HG02870 (cell line): ENCODE results near the gene NKAIN4.

Experiments
- ATAC-seq: cut with Tn5 transposase; IDR thresholded peaks from one replicate; pipeline ENCODE4 v1.9.1; 2021; ENCODE audit warnings: mild to moderate bottlenecking, moderate library complexity; ENCODE audit not compliant: unreplicated experiment

Gene NKAIN4

GRCh38 chr20:63254232-63254605, at the start of gene NKAIN4:
NKAIN4 (minus strand) TSS chr20:63254463; CDS start chr20:63254450, 13 bp downstream.
- ATAC-seq = no peak

GRCh38 chr20:63303095-63303666, 48.9 kb upstream of the NKAIN4 start:
- ATAC-seq = no peak

GRCh38 chr20:63301671-63302070, 47.4 kb upstream of the NKAIN4 start:
- ATAC-seq = no peak

- ATAC-seq = no peak
These were observed 44.6 kb upstream of the NKAIN4 start for GRCh38 chr20:63298731-63299312.

GRCh38 chr20:63297796-63298572, 43.7 kb upstream of the NKAIN4 start:
- ATAC-seq = no peak

- ATAC-seq = no peak
These were observed 43.1 kb upstream of the NKAIN4 start for GRCh38 chr20:63297371-63297781.

GRCh38 chr20:63296531-63297299, 42.5 kb upstream of the NKAIN4 start:
- ATAC-seq = no peak

- ATAC-seq = no peak
These were observed 41.6 kb upstream of the NKAIN4 start for GRCh38 chr20:63295846-63296245.

- ATAC-seq = no peak
These were observed 41.2 kb upstream of the NKAIN4 start for GRCh38 chr20:63295422-63295821.

- no peak for ATAC-seq
These were observed 40.8 kb upstream of the NKAIN4 start for GRCh38 chr20:63295018-63295417.

- ATAC-seq = no peak
These were observed 40.3 kb upstream of the NKAIN4 start for GRCh38 chr20:63294536-63294900.

GRCh38 chr20:63293871-63294535, 39.7 kb upstream of the NKAIN4 start:
- no peak for ATAC-seq

- ATAC-seq = no peak
These were observed 39.2 kb upstream of the NKAIN4 start for GRCh38 chr20:63293456-63293855.

- no peak for ATAC-seq
These were observed 38.6 kb upstream of the NKAIN4 start, which contains the start of gene COL20A1 for GRCh38 chr20:63292904-63293303. COL20A1 (plus strand) TSS chr20:63293186; CDS start chr20:63295108, 1,922 bp downstream.

- no peak for ATAC-seq
These were observed 38.0 kb upstream of the NKAIN4 start for GRCh38 chr20:63292292-63292701.

- ATAC-seq = no peak
These were observed 37.5 kb upstream of the NKAIN4 start for GRCh38 chr20:63291811-63292210.

GRCh38 chr20:63290677-63291472, 36.6 kb upstream of the NKAIN4 start:
- ATAC-seq = no peak

GRCh38 chr20:63290136-63290676, 35.9 kb upstream of the NKAIN4 start:
- no peak for ATAC-seq

GRCh38 chr20:63289311-63290135, 35.3 kb upstream of the NKAIN4 start:
- ATAC-seq = no peak
